WERI-Rb-1 (cell line): ENCODE measurements around the gene GJC3.

Experiments used
- DNase-seq: peaks from one replicate; pipeline ENCODE4 v3.0.0-alpha.2; 2020
- H3K27ac ChIP-seq: fragments of 250-450 bp; sonication (Bioruptor Pico); 2 replicates; pipeline ENCODE4 v1.5.1; 2020; ENCODE audit warnings: mild to moderate bottlenecking, moderate library complexity
- H3K27me3 ChIP-seq: fragments of 250-450 bp; sonication (Bioruptor Pico); 2 replicates; pipeline ENCODE4 v1.5.1; 2021; ENCODE audit warnings: mild to moderate bottlenecking, low read depth, moderate library complexity; ENCODE audit not compliant: insufficient read depth, severe bottlenecking
- H3K36me3 ChIP-seq: fragments of 250-450 bp; sonication (Bioruptor Pico); 2 replicates; pipeline ENCODE4 v1.5.1; 2020; ENCODE audit warnings: mild to moderate bottlenecking, moderate library complexity
- H3K4me3 ChIP-seq: 2 replicates; pipeline ENCODE4 v1.5.1; 2011; ENCODE audit warnings: low read depth, mild to moderate bottlenecking, control low read depth, low read length
- H3K9me3 ChIP-seq: fragments of 250-450 bp; sonication (Bioruptor Pico); 2 replicates; pipeline ENCODE4 v1.5.1; 2021; ENCODE audit warnings: mild to moderate bottlenecking, moderate library complexity; ENCODE audit not compliant: severe bottlenecking
- TF ChIP-seq, protein P1 (sequence below): IDR thresholded peaks from 2 replicates; pipeline ENCODE4 v1.5.1; 2011; ENCODE audit warnings: low read depth, mild to moderate bottlenecking, control low read depth, inconsistent platforms, low read length

Gene GJC3

GRCh38 chr7:99920149-99920548, 9.3 kb downstream of the GJC3 start:
- Histone ChIP-seq H3K4me3 (peak overlapping the region; percentile 78), H3K27me3 (no peaks in the 10 kb centered on the region), H3K9me3 (no peaks in the 10 kb centered on the region), H3K27ac (peak overlapping the region; percentile 84), H3K36me3 (peaks cover 29% of the 10 kb centered on the region)
- TF ChIP-seq, protein P1, sequence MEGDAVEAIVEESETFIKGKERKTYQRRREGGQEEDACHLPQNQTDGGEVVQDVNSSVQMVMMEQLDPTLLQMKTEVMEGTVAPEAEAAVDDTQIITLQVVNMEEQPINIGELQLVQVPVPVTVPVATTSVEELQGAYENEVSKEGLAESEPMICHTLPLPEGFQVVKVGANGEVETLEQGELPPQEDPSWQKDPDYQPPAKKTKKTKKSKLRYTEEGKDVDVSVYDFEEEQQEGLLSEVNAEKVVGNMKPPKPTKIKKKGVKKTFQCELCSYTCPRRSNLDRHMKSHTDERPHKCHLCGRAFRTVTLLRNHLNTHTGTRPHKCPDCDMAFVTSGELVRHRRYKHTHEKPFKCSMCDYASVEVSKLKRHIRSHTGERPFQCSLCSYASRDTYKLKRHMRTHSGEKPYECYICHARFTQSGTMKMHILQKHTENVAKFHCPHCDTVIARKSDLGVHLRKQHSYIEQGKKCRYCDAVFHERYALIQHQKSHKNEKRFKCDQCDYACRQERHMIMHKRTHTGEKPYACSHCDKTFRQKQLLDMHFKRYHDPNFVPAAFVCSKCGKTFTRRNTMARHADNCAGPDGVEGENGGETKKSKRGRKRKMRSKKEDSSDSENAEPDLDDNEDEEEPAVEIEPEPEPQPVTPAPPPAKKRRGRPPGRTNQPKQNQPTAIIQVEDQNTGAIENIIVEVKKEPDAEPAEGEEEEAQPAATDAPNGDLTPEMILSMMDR: no peak
- DNase-seq: no peak

GRCh38 chr7:99919814-99920112, 9.7 kb downstream of the GJC3 start:
- Histone ChIP-seq H3K27ac (peak overlapping the region; percentile 84), H3K27me3 (no peaks in the 10 kb centered on the region), H3K4me3 (peak overlapping the region; percentile 78), H3K9me3 (no peaks in the 10 kb centered on the region), H3K36me3 (peaks cover 31% of the 10 kb centered on the region)
- TF ChIP-seq, protein P1: no peak
- DNase-seq: no peak

DNA sequence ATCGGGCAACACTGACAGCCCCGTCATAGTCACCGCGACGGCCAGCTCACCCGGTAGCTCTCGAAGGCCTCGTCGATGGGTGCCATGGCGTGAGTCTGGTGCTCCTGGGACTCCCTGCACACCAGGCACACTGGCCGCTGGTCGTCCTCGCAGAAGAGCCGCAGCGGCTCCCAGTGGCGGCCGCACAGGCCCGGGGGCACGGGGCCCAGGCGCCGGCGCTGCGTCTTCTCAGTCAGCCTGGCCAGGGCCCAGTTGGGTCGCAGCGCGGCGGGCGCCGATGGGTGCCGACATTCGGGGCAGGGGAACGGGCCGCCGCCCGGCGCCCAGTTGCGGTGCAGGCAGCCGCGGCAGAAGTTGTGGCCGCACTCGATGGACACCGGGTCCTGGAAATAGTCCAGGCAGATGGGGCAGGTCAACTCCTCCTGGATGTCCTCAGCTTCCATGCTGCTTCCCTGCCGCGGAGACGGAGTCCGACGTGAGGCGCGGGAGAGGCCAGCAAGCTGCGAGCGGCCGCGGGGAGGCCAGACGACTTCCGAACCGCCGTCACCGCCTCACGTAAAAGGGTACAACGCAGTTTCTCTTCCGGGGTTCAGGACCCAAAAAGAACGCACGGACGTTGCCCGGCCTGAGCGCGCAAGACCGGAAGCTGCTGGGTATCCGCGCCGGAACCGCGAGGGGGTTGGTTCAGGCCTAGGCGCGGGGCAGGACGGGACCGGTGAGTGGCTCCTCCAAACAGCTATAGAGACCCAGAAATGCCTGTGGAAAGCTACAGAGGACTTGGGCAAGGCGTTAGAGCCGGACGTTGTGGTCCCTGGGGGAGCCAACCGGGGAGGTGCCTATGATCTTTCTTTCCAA, 10.2 kb downstream of the GJC3 start, which contains the start of gene TRIM4:
TRIM4 (minus strand) TSS at position 572 of the 855 bp plus-strand sequence; CDS start at position 443, 129 bp downstream.
- DNase-seq: peak; percentile 90
- TF ChIP-seq, protein P1: 0 out of 2 replicates have a peak, but pooled peaks have one; percentile 19
- peak within 1 kb of the TSS; percentile 78 for H3K4me3 ChIP-seq
- no peaks in the 10 kb centered on the region for H3K9me3 ChIP-seq
- H3K36me3 ChIP-seq: peaks cover 34% of the 10 kb centered on the region
- H3K27ac ChIP-seq: peak within 1 kb of the TSS; percentile 84
- no peaks in the 10 kb centered on the region for H3K27me3 ChIP-seq

DNA sequence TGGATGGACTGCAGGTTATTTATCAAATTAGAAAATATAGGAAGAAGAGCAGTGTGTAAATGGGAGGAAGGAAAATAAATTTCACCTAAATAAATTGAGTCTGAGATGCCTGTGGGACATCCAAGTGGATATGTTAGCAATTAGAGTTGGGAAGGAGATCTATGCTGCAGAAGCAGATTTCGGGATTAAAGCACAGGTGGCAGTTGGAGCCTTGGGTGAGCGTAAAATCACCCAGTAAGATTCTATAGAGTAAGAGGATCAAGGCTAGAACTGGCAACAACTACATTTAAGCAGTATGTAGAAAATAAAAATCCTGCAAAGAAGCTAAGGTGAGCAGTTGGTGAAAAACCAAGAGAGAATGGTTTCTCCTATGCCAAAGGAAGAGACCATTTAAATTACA, 18.4 kb downstream of the GJC3 start:
- DNase-seq: peak; percentile 53
- Histone ChIP-seq H3K27me3 (no peaks in the 10 kb centered on the region), H3K4me3 (no peak overlapping the region), H3K9me3 (no peaks in the 10 kb centered on the region), H3K27ac (peak overlapping the region; percentile 24), H3K36me3 (peaks cover 57% of the 10 kb centered on the region)
- TF ChIP-seq, protein P1: no peak

- no peak for DNase-seq
- Histone ChIP-seq H3K36me3 (peaks cover 59% of the 10 kb centered on the region), H3K27ac (no peak overlapping the region), H3K27me3 (no peaks in the 10 kb centered on the region), H3K9me3 (no peaks in the 10 kb centered on the region), H3K4me3 (no peak overlapping the region)
- TF ChIP-seq, protein P1: no peak
Observed at GRCh38 chr7:99901581-99901980, 27.8 kb downstream of the GJC3 start.
